Endothelial cell of umbilical vein (primary cell): ENCODE data around the gene CACNA1S.

Source experiments
- EZH2 ChIP-seq: IDR thresholded peaks from 2 replicates; pipeline ENCODE4 v1.6.1; 2012; ENCODE audit warnings: borderline replicate concordance, low read depth, mild to moderate bottlenecking, moderate library complexity, low read length, inconsistent platforms; ENCODE audit not compliant: severe bottlenecking
- FOS ChIP-seq: IDR thresholded peaks from 2 replicates; pipeline ENCODE4 v1.6.1; 2011; ENCODE audit warnings: mild to moderate bottlenecking, low read length, moderate library complexity, borderline replicate concordance; ENCODE audit not compliant: insufficient read depth
- POLR2A ChIP-seq: IDR thresholded peaks from 2 replicates; pipeline ENCODE4 v1.6.1; 2012; ENCODE audit warnings: low read depth, mild to moderate bottlenecking, control low read depth, low read length
- TF ChIP-seq, protein P1 (sequence below), 2 donors: IDR thresholded peaks; 1 replicate in 1 of 2; 2 replicates in 1 of 2; pipeline ENCODE4 v1.5.1; 2011; ENCODE audit warnings: low read length in 2 of 2, mild to moderate bottlenecking in 2 of 2, moderate library complexity in 2 of 2, control low read depth in 1 of 2, inconsistent platforms in 1 of 2, low read depth in 1 of 2; ENCODE audit not compliant: insufficient read depth in 1 of 2; ENCODE audit errors: extremely low read depth in 1 of 2

GRCh38 chr1:201059401-201059800 is 52.8 kb downstream of the CACNA1S start:
- TF ChIP-seq, protein P1, sequence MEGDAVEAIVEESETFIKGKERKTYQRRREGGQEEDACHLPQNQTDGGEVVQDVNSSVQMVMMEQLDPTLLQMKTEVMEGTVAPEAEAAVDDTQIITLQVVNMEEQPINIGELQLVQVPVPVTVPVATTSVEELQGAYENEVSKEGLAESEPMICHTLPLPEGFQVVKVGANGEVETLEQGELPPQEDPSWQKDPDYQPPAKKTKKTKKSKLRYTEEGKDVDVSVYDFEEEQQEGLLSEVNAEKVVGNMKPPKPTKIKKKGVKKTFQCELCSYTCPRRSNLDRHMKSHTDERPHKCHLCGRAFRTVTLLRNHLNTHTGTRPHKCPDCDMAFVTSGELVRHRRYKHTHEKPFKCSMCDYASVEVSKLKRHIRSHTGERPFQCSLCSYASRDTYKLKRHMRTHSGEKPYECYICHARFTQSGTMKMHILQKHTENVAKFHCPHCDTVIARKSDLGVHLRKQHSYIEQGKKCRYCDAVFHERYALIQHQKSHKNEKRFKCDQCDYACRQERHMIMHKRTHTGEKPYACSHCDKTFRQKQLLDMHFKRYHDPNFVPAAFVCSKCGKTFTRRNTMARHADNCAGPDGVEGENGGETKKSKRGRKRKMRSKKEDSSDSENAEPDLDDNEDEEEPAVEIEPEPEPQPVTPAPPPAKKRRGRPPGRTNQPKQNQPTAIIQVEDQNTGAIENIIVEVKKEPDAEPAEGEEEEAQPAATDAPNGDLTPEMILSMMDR (IDR thresholded peaks at IDR 0.05; ENCODE audit: extremely low read depth in 1 of 2, insufficient read depth in 1 of 2, low read depth in 1 of 2, low read length in 2 of 2): no peak
- TF ChIP-seq FOS (no peak), POLR2A (no peak), EZH2 (no peak)
